Tibial artery (tissue), 4 donors: ENCODE results near the gene TAAR9.

Experiments used
- DNase-seq, 2 donors: peaks; one replicate each; pipeline ENCODE4 v3.0.0-alpha.2; 2019
- H3K27ac ChIP-seq, 2 donors: fragments of 200-600 bp; sonication (generic) in 1 of 2; 1 replicate in 1 of 2; 2 replicates in 1 of 2; pipeline ENCODE4 v1.5.1; 2018 to 2019; ENCODE audit warnings: mild to moderate bottlenecking in 1 of 2
- H3K27me3 ChIP-seq, 2 donors: fragments of 200-600 bp; sonication (generic) in 1 of 2; one replicate each; pipeline versions ENCODE4 v1.5.1 to v1.6.0; 2016 to 2019
- H3K36me3 ChIP-seq, 3 donors: fragments of 200-600 bp; sonication (generic) in 2 of 3; one replicate each; pipeline ENCODE4 v1.5.1; 2016 to 2019; ENCODE audit warnings: mild to moderate bottlenecking in 2 of 3
- H3K4me1 ChIP-seq, 4 donors: fragments of 200-600 bp; sonication (generic) in 2 of 4; 1 replicate in 3 of 4; 2 replicates in 1 of 4; pipeline ENCODE4 v1.5.1; 2016 to 2019
- H3K4me3 ChIP-seq, 2 donors: fragments of 200-600 bp; sonication (generic) in 1 of 2; 1 replicate in 1 of 2; 2 replicates in 1 of 2; pipeline ENCODE4 v1.5.1; 2018 to 2019; ENCODE audit warnings: mild to moderate bottlenecking in 2 of 2
- H3K9me3 ChIP-seq, 3 donors: fragments of 200-600 bp; sonication (generic) in 1 of 3; one replicate each; pipeline ENCODE4 v1.5.1; 2016 to 2019
- CTCF ChIP-seq, 2 experiments: fragments of 200-600 bp in 1 of 2; fragments of 450-650 bp in 1 of 2; IDR thresholded peaks; one replicate each; pipeline ENCODE4 v1.5.1; 2017 to 2019; ENCODE audit warnings: antibody characterized with exemption in 2 of 2, mild to moderate bottlenecking in 1 of 2, moderate library complexity in 1 of 2
- intact Hi-C: fragments of 100-400 bp; cut with DNase I; formaldehyde crosslinking; loops from one replicate; pipeline ENCODE4 v1.15.0; 2023; ENCODE audit warnings: low total_unique reads

The TAAR9 gene

GRCh38 chr6:132499757-132500156 is 38.3 kb upstream of the TAAR9 start:
- intact Hi-C loops: no loop called here
- TF ChIP-seq CTCF (IDR thresholded peaks at IDR 0.05): no peak
- H3K27ac ChIP-seq: no peak overlapping the region
- no peak for DNase-seq
- H3K9me3 ChIP-seq: no peaks in the 10 kb centered on the region
- H3K4me1 ChIP-seq: peaks cover 0 to 51% (median 16%) of the 10 kb centered on the region in 4 donors
- peaks cover 27 to 40% (median 29%) of the 10 kb centered on the region in 3 donors for H3K36me3 ChIP-seq
- H3K4me3 ChIP-seq: no peak overlapping the region
- no peaks in the 10 kb centered on the region for H3K27me3 ChIP-seq

- DNase-seq: no peak
- no peak for TF ChIP-seq CTCF (IDR thresholded peaks at IDR 0.05)
- H3K4me3 ChIP-seq: no peak overlapping the region
- intact Hi-C loops: no loop called here
- no peaks in the 10 kb centered on the region for H3K27me3 ChIP-seq
- no peaks in the 10 kb centered on the region for H3K9me3 ChIP-seq
- no peak overlapping the region for H3K27ac ChIP-seq
- peaks cover 0 to 73% (median 22%) of the 10 kb centered on the region in 4 donors for H3K4me1 ChIP-seq
- peaks cover 24 to 33% (median 27%) of the 10 kb centered on the region in 3 donors for H3K36me3 ChIP-seq
These were observed 33.3 kb upstream of the TAAR9 start for GRCh38 chr6:132504757-132505156.

- Histone ChIP-seq H3K4me3 (no peak overlapping the region), H3K27me3 (no peaks in the 10 kb centered on the region), H3K36me3 (peaks cover 24 to 29% (median 27%) of the 10 kb centered on the region in 3 donors), H3K4me1 (peaks cover 0 to 73% (median 24%) of the 10 kb centered on the region in 4 donors), H3K9me3 (no peaks in the 10 kb centered on the region), H3K27ac (no peak overlapping the region)
- intact Hi-C loops: no loop called here
- no peak for DNase-seq
- TF ChIP-seq CTCF (IDR thresholded peaks at IDR 0.05): no peak
These were observed 32.9 kb upstream of the TAAR9 start for GRCh38 chr6:132505158-132505557.

- Histone ChIP-seq H3K27me3 (no peaks in the 10 kb centered on the region), H3K4me3 (no peak overlapping the region), H3K27ac (no peak overlapping the region), H3K4me1 (peaks cover 0 to 83% (median 33%) of the 10 kb centered on the region in 4 donors), H3K36me3 (peaks cover 16 to 18% (median 17%) of the 10 kb centered on the region in 3 donors), H3K9me3 (no peaks in the 10 kb centered on the region)
- no peak for DNase-seq
- no peak for TF ChIP-seq CTCF (IDR thresholded peaks at IDR 0.05)
- intact Hi-C loops: no loop called here
These were observed 31.6 kb upstream of the TAAR9 start for GRCh38 chr6:132506461-132506860.

- peaks cover 0 to 89% (median 33%) of the 10 kb centered on the region in 4 donors for H3K4me1 ChIP-seq
These were observed 30.9 kb upstream of the TAAR9 start for GRCh38 chr6:132506869-132507808.

More at GRCh38 chr6:132506869-132507808, 30.9 kb upstream of the TAAR9 start:
- no peak for TF ChIP-seq CTCF (IDR thresholded peaks at IDR 0.05)
- no peak overlapping the region for H3K4me3 ChIP-seq
- H3K27me3 ChIP-seq: no peaks in the 10 kb centered on the region
- no peak for DNase-seq
- intact Hi-C loops: no loop called here
- peaks cover 9 to 11% (median 10%) of the 10 kb centered on the region in 3 donors for H3K36me3 ChIP-seq
- no peak overlapping the region for H3K27ac ChIP-seq
- no peaks in the 10 kb centered on the region for H3K9me3 ChIP-seq
